NT2/D1 (cell line): ENCODE data around the gene PSKH1.

Source experiments
- YY1 ChIP-seq: IDR thresholded peaks from 2 replicates; pipeline ENCODE4 v1.6.1; 2011; ENCODE audit not compliant: insufficient read length, insufficient read depth
- ZNF274 ChIP-seq: IDR thresholded peaks from 2 replicates; pipeline ENCODE4 v1.6.1; 2011; ENCODE audit warnings: mild to moderate bottlenecking, low read depth, low read length

DNA sequence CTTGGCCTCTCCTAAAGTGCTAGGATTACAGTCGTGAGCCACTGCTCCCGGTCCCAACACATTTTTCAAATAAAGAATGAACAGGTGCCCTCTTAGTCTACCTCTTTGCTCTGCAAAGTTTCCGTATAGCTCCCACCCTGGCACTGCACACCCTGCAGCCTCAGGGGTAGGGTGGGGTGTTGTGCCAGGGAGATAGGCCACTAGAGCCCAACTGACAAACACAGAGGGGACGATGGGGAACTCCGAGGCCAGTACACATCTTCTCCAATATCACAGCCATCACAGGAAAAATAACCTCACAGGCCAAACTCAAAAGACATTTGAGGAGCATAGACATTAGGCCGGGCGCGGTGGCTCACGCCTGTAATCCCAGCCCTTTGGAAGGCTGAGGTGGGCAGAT lies 78.1 kb downstream of the PSKH1 start:
- TF ChIP-seq YY1 (no peak), ZNF274 (no peak)
